GM21381 (cell line): Measurements from ENCODE around the gene SIK1.
"Not testable (repeated sequence)": the region's sequence is repeated elsewhere in the genome, so short reads cannot be mapped to it uniquely, and the experiment has no call there.

Source experiments
- ATAC-seq: cut with Tn5 transposase; IDR thresholded peaks from one replicate; pipeline ENCODE4 v1.9.1; 2021; ENCODE audit warnings: mild to moderate bottlenecking, moderate library complexity; ENCODE audit not compliant: unreplicated experiment

The SIK1 gene

DNA sequence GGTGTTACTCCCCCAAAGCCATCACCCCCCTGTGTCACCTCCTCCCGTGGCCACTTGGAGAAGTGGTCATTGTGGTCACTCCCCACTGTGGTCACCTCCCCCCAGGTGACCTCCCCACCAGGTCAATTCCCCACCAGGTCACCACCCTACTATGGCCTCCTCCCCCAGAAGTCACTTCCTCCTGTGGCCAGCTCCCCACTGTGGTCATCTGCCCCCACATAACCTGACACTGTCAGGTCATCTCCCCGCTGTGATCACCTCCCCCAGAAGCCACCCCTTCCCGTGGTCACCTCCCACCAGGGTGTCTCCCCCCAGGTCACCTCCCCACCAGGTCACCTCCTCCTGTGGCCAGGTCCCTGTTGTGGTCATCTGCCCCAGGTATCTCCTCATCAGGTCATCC is 28.9 kb downstream of the SIK1 start:
- ATAC-seq: not testable (repeated sequence)

DNA sequence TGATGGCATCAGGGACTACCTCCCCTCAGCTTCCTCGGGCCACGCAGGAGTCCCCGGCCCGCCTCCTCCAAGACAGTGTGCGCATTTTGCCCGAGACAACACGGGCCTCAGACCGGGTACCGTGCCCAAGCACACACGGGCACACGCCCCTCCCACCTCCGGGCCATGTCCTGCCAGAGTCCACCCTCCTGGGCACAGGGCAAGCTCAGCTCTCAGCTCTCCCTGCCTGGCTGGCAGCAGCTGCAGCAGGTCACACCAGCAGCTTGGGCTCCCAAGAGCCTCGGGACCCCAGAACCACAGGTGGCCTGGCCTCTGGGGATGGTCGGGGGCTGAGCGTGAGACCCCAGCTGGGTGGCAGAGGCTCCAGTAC is 29.5 kb downstream of the SIK1 start:
- not testable (repeated sequence) for ATAC-seq

DNA sequence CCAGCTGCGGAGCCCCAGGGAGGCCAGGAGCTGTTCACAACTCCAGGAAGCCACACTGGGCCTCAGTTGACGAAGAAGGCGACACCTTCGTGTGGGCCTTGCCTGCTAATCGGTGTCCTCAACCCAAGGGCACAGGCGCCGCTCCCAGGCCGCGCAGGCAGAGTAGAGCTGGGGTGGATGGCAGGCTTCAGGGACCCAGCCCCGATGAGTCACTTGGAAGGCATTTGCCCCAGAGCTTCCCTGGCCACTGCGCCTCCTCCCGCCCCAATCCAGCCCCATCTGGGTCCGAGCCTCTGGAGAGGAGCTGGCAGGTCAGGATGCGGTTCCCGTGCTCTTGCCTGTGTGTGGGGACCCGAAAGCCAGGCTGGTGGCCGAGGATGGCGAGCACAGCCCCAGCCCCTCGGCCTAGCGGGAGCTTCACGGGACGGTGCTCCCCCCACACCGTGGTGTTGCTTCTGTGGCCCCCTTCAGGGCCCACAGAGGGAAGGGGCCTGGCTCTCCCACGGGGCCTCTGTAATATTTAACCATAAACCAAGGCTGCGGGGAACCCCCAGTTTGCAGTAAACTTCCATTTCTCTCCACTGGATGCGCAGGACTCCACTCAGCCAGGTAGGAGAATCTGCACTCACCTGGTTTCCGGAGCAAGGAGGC is 30.0 kb downstream of the SIK1 start:
- not testable (repeated sequence) for ATAC-seq

DNA sequence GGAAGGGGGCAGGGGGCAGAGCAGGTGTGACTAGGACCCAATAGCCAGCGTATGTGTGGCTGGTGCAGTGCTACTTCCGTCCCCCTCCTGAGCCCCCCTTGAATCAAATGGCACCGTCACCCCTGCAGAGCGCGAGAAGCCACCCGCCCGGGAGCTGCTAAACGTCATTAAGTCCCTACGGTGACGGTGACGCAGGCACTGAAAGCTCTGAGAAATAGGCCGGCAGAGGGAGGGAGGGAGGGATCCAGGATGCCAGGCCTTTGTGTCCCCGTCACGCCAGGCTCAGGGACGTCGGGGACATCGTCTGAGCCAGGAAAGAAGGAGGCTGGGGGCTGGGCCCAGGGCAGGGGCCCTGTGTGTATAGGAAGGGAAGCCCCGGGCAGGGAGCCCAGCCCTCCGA is 43.6 kb downstream of the SIK1 start:
- ATAC-seq: not testable (repeated sequence)

DNA sequence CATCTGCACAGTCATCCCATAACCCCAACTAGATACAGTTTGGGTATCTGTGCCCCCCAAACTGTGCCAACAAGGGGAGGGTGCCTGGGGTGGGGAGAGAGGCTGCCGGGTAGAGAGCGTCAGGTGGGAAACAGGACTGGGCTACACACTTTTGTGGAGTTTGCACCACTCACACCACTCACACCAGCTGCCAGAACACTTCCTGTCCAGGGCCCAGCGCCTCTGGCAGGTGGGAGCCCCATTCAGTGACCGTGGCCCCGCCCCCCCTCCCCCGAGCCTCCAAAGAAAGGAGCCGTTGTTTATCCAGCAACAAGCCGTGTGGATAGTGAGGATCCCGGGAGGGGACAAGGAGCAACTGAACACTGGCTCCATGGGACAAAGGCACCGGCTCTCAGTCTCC is 44.0 kb downstream of the SIK1 start:
- not testable (repeated sequence) for ATAC-seq

DNA sequence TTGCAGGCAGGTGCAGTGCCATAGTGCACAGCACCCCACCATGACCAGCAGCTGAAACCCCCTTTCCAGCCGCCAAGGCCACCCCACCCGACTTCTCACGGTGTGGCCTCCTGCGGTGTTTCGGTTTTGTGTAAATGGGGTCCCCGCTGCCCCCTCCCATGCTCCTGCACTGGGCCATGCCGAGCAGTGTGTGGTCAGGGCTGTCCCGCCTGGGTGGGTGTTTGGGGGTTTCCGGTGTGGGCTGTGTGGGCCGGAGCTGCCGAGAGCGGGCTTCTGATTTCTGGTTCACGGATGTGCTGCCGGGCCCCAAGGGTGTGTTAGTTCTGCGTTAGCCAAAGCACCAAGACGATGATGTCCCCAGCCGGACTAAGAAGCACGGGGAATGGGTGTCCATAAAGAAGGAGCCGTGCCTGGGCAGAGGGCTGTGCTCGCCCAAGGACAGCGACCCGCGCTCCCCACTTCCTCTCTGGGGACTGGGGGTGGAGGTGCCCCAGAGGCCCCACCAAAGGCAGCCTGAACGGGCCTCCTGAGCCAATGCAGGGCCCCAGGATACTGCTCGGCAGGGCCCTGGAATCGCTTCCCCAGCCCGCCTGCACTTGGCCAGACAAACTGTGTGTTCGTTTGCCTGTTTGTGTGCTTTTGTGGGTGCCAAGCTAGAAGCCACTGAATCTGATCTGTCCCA is 45.9 kb downstream of the SIK1 start:
- not testable (repeated sequence) for ATAC-seq

DNA sequence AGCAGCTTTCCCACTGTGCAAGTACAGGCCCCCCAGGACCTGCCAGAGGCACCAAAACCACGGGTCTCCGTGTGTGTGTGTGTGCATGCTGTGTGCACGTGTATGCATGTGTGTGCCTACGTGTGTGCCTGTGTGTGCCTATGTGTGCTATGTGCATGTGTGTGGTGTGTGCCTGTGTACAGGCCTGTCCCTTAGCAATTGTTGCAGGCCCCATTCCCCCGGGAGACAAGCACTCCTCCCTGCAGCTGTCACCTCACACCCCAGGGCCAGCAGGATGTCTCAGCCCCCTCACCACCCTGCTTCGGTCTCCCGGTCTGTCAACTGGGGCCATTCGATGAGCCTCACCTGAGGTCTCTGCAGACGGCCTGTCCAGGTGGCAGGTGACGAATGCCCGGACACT is 46.6 kb downstream of the SIK1 start:
- not testable (repeated sequence) for ATAC-seq

DNA sequence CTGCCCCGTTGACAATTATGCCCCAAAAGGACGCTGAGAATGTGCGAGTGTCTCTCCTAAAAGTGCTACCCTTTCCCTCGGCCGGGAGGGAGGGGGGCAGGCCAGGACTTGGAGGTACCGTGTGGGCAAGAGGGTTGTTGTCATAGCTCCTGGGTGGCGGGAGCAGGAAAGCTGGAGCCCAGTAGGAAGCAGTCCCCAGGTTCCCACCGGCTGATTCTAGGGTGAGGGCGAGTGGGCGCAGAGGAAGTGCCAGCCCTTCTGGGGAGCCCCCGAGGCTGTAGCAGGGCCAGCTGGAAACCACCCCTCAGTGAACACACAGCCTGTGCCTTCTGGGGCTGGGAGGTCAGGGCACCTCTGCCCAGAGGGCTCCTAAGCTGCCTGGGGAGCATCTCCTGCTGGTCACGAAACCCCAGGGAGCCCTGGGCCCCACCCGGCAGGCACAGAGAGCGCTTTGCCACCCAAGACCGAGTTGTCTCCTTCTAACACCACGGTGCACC is 47.3 kb downstream of the SIK1 start:
- not testable (repeated sequence) for ATAC-seq

DNA sequence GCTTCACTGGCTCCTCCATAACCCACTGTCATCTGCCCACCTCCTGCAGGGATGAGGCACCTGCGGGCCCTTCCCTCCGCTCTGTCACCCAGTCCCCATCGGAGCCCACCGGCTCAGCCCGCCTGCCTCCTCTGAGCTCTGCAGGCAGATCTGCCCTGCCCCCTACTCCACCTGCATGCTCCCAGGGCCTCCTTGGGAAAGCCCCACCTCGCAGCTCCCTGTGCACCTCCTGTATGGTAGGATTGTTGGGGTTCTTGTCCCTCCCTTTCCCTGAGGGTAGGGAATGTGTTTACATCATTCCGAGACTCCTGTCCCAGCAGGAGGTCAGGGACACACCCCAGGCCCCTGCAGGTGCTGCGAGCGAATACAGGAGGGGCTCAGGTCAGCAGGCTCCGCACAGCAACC is 50.5 kb downstream of the SIK1 start:
- no peak for ATAC-seq

DNA sequence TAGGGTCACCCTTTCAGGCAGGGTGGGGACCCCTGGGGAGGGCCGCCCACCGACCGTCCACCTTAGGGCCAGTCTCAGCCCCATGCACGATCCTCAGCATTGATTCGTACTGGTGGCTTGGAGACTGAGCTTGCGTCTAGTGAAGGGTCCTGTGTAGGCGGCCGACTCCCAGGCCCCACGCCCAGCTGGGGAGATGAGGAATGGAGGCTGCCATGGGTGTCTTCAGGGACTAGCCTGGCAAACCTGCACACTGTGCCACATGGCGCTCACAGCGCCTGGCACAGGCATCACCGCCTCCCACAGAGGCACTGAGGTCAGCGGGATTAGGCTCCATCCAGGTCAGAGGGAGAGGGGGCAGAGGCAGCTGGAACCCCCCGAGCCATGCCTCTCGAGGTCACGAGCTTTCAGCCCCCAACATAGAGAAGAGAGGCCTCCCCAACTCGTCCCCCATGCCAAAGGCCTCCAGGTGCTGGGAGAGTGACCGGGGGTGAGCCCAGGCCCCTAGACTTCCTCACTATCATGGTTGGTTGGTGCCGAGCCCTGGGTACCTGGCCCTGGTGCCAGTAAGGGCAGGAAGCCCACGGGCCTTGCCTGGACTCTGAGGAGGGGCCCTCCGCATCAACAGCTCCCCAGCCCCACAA is 51.0 kb downstream of the SIK1 start:
- no peak for ATAC-seq

DNA sequence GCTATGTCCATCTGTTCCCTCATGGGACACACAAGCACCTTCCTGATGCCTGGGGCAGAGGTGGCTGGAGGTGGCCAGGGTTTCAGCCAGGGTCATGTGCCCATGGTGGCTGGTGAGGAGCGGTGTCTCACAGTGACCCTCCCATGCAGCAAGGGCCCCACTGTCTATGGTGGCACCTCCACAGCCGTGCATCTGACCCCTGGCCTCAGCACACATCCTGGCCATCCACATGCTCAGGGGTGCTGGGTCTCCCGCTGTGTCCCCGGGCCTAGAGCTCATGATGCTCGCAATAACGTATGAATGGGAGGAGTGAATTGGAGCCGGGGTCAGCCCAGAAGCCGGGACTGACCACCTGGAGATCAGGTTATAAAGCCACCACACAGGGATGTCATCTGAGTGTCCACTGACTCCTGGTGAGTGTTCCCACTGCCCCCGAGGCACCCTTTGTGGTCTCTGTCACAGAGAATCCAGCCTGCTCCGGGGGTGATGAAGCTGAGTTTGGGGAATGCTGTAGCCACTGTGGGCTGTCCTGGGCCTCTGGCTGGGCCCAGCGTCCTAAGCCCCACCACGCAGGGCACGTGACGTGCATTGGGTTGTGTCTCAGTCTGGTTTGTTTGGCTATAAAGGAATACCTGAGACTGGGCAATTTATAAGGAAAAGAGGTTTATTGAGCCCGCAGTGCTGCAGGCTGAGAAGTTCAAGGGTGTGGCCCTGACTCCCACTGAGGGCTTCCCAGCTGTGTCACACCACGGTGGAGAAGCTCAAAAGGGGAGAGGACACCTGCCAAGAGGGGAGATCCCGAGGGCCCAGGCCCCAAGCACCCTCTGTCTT is 51.7 kb downstream of the SIK1 start:
- no peak for ATAC-seq

DNA sequence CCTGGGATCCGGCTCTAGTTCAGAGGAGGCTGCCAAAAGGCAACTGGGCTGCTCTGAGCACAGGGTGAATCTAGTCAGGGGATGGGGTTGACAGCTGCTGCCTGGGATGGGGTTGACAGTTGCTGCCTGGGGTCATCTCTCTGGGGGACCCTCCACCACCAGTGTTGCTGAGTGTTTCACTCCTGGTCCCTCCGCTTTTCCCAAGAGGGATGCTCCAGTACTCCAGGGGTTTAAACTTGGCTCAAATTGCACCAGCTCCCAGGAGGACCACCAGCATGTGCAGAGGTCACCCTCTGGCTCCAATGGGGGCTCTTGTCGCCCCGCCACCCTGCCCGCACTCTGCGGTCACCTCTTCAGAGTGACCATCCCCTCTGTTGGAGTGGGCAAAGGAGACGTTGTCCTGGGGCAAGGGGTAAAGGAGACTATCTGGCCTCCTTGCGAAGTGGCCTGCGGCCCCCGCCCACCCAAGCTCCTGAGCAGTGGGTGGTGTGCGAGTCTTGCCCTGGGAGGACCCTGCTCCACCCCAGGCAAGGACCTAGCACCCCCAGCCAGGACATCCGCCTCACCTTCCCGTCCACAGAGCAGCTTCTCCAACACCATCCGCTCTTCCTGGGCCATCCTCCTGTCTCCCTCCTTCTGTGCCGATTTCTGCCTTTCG is 52.6 kb downstream of the SIK1 start:
- ATAC-seq: no peak

DNA sequence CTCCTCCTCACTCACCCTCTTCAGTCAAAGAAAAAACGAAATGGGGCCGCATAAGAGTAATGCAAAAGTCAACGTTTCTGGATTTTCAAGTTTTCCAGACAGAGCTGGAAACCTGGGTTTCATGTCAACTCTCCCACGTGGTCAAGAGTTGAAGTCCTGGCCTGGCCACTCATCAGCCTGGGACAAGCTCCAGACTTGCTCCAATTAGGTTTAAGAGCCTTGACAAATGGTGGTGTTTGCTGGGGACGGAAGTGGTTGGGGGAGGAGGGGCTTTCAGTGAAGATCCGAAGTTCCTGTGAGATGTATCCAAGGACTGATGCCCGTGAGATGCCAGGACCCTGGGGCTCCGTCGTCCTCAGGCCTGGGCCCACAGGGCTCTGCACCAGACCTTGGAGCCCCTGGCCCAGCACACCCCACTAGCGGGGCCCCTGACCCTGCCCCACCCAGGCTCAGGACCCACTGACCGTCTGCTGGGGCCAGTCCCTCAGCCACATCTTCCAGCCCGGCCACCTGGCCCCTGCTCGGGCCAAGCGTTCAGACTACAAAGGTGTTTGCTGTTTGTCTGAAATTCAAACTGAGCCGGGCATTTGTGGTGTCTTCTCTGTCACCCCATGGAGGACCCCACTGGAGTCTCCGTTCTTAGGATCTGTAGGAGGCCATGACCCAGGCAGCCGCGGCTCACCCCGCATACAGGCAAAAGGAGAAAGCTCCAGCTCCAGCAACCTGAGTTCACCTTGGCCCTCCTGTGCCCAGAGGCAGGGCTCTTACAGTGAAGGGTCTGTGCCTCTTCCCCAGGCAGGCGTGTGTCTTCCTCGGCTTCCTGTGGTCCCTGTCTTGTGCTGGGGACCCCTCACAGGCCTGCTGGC is 53.3 kb downstream of the SIK1 start:
- ATAC-seq: no peak

DNA sequence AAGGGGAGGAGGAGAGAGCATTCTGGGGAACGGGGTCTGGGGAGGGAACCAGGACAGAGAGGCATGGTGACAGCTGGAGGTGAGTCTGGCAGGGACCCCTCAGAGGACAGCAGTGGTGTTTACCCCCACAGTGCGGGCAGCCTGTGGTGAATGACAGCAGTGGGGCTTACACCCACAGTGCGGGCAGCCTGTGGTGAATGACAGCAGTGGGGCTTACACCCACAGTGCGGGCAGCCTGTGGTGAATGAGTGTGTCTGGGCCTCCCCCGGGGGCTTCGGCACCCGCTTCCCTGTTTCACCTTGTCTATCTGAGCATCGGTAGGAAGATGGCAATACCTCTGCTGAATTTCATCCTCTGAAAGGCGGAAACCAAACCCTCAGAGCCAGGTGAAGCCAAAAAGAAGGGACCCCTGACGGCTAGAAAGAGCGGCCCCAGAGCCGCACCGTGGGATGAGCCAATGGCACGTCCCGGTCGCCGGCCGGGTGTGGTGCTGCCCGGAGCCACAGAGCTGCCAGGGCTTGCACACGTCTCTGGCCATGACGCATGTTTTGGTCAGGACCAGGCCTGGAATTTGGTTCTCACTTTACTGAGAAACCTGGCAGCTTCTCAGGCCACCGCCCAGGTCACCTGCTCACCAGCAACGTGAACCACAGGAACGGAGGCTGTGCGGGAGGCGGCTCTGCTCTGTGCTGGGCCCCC is 54.1 kb downstream of the SIK1 start:
- ATAC-seq: no peak

DNA sequence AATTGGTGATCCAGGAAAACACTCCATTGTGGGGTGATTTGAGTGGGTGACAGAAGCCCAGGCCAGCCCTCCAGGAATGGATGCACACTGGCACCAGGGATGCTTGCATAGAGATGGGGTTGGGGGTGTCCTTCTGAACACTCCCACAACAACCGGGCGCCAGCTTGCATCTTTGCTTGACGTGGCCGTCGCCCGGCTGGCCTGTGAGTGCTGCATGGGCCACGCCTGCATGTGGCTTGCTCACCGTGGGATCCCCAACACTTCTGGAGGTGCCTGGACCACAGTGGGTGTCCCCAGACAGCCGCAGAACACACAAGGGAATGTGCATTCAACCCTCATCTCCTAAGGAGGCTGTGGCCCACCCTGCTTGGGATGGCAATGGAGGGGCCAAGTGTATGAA is 55.1 kb downstream of the SIK1 start:
- ATAC-seq: no peak

DNA sequence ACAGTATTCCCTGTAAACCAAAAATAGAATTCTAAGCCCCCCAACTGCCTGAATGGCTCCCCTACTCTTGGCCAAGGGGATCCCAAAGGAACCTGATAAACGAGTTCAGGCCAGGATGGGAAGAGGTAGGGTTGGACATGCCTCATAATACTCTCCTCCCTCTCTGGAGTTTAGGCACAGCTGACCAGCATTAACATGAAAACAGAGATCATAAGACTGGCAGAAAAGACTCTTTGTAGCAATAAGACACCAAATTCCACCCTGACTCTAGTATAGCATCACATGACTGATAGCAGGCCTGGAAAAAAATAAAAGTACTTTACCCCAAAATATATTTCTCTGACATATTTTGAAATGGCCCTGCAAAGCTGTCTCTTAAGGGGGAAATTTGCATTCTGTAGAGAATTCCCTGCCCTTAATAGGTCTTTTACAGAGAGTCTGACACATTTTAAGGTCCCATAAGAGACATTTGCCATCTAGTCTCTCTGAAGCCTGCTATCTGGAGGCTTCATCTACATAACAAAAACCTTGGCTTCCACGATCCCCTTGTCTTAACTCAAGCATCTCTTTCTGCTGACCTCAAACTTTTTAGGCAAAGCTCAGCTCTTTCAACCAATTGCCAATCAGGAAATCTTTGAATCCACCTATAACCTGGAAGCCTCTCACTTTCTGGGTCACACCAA is 55.9 kb downstream of the SIK1 start:
- ATAC-seq: no peak

DNA sequence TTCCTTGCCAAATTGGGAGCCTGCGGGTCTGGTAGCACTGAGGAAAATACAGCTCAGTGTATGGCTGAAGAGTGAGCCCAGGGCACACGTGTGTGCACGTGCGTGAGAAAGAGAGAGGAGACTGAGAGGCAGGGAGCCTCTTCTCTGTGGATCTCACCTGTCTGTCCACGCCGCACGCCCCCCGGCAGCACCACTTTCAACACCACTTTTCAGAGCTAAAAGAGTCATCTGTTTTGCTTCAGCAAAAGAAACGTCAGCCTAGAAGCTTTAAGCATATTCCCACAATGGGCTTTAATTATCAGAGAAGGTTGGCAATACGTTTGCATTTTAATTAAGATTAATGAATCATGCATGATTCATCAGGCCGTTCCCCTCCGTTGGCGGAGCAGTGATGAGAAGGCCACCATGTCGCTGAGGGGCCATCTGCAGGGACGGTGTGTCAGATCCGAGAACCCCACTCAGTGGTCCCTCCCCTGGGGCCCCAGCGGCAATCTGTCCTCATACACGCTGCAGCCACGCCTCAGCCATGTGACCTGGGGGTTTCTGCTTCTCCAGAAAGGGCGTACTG is 56.8 kb downstream of the SIK1 start:
- no peak for ATAC-seq

DNA sequence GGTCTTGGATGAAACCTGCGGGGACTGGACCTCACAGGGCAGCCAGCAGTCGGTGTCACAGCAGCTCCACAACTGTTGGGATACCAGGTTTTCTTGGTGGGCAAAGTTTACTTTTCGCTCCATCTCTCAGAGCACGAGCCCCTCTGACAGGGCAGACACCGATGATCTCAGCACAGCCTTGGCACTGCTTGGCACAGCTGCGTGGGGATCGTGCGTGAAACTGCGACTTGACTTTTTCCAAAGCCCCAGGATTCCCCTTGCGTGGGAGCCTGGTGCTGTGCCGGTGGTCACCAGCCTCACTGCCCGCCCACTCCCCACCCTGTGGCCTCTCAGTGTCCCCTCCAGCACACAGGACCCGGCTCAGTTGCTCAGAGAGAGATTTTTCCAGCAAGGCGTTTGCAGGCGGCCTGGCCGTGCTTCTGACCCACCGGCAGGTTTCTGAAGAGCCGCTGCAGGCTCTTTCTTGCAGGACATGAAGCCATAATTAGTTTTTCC is 57.3 kb downstream of the SIK1 start:
- ATAC-seq: no peak
